ENCODE results near the gene FOXO3.

GRCh38 chr6:108661430-108661829 lies 100.7 kb downstream of the FOXO3 start:
- TF ChIP-seq POLR2A (IDR thresholded peaks at IDR 0.05) (no peak), CTCF (IDR thresholded peaks at IDR 0.05) (peak in 1 of 6 experiments; percentile 22)
